A673 (cell line): ENCODE measurements around the gene HBD. TPM values are rescaled to one million over a fixed set of nuclear protein-coding genes. Genes with fewer than 3 reads are reported as not detected.
A peak's percentile ranks its signal among the peaks of the same experiment; 100 is the strongest.

Source experiments
- BruUV-seq: library from RNA; stranded (reverse); fragments of 400-500 nt; replicated peaks from 2 replicates; lab custom pipeline; 2021; lab: Mats Ljungman, UMichigan
- CTCF ChIA-PET: fragments of 300-600 bp; sonication (Branson Sonifier 250); formaldehyde crosslinking; loops from one replicate; lab custom pipeline; 2022; ENCODE audit warnings: antibody characterized with exemption; lab: Charles Lee
- POLR2A ChIA-PET: fragments of 300-600 bp; sonication (Branson Sonifier 250); formaldehyde crosslinking; loops from one replicate; lab custom pipeline; 2022; ENCODE audit warnings: antibody characterized with exemption; ENCODE audit not compliant: low non-redundant PET; lab: Charles Lee
- DNase-seq: peaks from one replicate; pipeline ENCODE4 v3.0.0-alpha.2; 2015; ENCODE audit warnings: low spot score
- H3K27ac ChIP-seq: fragments of 200-600 bp; sonication (generic); 2 replicates; pipeline ENCODE4 v1.5.1; 2016; ENCODE audit warnings: mixed run types, low read depth, mild to moderate bottlenecking, mixed read lengths, antibody characterized with exemption, low read length; ENCODE audit not compliant: poor library complexity, severe bottlenecking
- H3K27me3 ChIP-seq: fragments of 200-600 bp; sonication (generic); replicated peaks from 2 replicates; pipeline ENCODE4 v1.6.1; 2017; ENCODE audit warnings: mixed run types, low read depth, mild to moderate bottlenecking, mixed read lengths, antibody characterized with exemption, low read length; ENCODE audit not compliant: insufficient read depth, poor library complexity
- H3K36me3 ChIP-seq: fragments of 200-600 bp; sonication (generic); 2 replicates; pipeline ENCODE4 v1.6.1; 2016; ENCODE audit warnings: mixed run types, mild to moderate bottlenecking, mixed read lengths, antibody characterized with exemption, low read length; ENCODE audit not compliant: insufficient read depth, poor library complexity, severe bottlenecking
- H3K4me1 ChIP-seq: fragments of 200-600 bp; sonication (generic); 2 replicates; pipeline ENCODE4 v1.6.1; 2017; ENCODE audit warnings: mixed run types, mild to moderate bottlenecking, mixed read lengths, antibody characterized with exemption, low read length; ENCODE audit not compliant: insufficient read depth, poor library complexity, severe bottlenecking
- H3K4me3 ChIP-seq: fragments of 200-600 bp; sonication (generic); 2 replicates; pipeline ENCODE4 v1.5.1; 2016; ENCODE audit warnings: low read depth, mixed run types, mild to moderate bottlenecking, mixed read lengths, low read length; ENCODE audit not compliant: poor library complexity, severe bottlenecking
- H3K9me3 ChIP-seq: fragments of 200-600 bp; sonication (generic); 2 replicates; pipeline ENCODE4 v1.6.1; 2016; ENCODE audit warnings: mixed run types, low read depth, mild to moderate bottlenecking, mixed read lengths, antibody characterized with exemption, low read length; ENCODE audit not compliant: poor library complexity, severe bottlenecking
- CTCF ChIP-seq: fragments of 300-800, 200-600 bp; sonication (generic); conservative IDR thresholded peaks from 2 replicates; pipeline ENCODE4 v1.5.1; 2017; ENCODE audit warnings: low read depth, mild to moderate bottlenecking, antibody characterized with exemption, low read length, moderate library complexity, mixed read lengths
- EZH2 ChIP-seq: fragments of 200-600 bp; sonication (generic); IDR thresholded peaks from 2 replicates; pipeline ENCODE4 v1.6.1; 2017; ENCODE audit warnings: borderline replicate concordance, low read depth, mild to moderate bottlenecking, mixed read lengths, antibody characterized with exemption, low read length; ENCODE audit not compliant: poor library complexity, severe bottlenecking
- intact Hi-C: fragments of 100-400 bp; cut with micrococcal nuclease; formaldehyde crosslinking; loops from one replicate; pipeline ENCODE4 v1.10.0; 2022; ENCODE audit not compliant: unreplicated experiment
- total RNA-seq: library from RNA; stranded (reverse); gene quantifications from 2 replicates; pipeline ENCODE4 v1.2.3, GENCODE V29; 2021

Gene HBD
- total RNA-seq, 1 experiment from 2014 or later: not detected

DNA sequence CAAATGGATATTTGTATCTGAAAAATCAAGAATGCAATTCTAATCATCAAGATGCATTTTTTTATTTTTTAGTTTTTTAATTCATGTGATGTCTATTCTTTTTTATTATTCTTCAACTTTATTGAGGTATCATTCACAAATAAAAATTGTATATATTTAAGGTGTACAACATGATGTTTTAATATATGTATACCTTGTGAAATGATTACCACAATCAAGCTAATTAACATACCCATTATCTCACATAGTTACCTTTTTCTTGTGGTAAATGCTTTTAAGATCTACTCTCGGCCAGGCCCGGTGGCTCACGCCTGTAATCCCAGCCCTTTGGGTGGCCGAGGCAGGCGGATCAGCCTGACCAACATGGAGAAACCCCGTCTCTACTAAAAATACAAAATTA, 11.1 kb downstream of the HBD start:
- CTCF ChIA-PET: no interaction called here
- no TSS peak for BruUV-seq
- POLR2A ChIA-PET: no interaction called here

DNA sequence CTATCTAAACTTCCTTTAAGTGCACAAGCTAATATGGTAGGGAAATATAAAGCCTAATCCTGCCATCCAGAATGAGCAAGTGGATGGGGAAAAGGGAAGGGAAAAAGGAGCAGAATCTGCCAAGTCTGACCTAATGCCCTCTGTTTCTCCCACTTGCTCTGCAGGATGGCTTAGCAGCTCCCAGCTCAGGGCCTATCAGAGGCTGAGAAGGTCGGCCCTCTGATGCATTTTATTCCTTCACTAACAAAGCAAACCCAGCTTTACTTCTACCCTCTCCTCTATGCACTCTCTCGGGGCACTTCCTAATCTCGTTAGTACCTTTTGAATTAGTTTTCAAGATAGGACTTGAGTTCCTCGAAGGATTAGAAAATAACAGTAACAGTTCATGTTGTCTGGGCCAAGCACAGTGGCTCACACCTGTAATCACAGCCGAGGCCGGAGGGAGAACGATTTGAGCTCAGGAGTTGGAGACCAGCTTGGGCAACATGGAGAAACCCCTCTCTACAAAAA, 23.9 kb downstream of the HBD start:
- no peaks in the 10 kb centered on the region for H3K27me3 ChIP-seq
- DNase-seq: no peak
- BruUV-seq: no TSS peak
- no peaks in the 10 kb centered on the region for H3K4me1 ChIP-seq
- H3K27ac ChIP-seq: no peak overlapping the region
- ChIA-PET POLR2A (no interaction called here), CTCF (no interaction called here)
- no peaks in the 10 kb centered on the region for H3K9me3 ChIP-seq
- H3K36me3 ChIP-seq: no peaks in the 10 kb centered on the region
- intact Hi-C loops: no loop called here
- TF ChIP-seq CTCF (no peak), EZH2 (no peak)
- H3K4me3 ChIP-seq: no peak overlapping the region

More for the DNA sequence above, 11.1 kb downstream of the HBD start:
- no peak for DNase-seq
- Histone ChIP-seq H3K4me3 (no peak overlapping the region), H3K9me3 (no peaks in the 10 kb centered on the region), H3K27ac (no peak overlapping the region), H3K4me1 (no peaks in the 10 kb centered on the region), H3K36me3 (no peaks in the 10 kb centered on the region), H3K27me3 (no peaks in the 10 kb centered on the region)
- no peak for TF ChIP-seq EZH2
- no peak for TF ChIP-seq CTCF
- intact Hi-C loops: no loop called here

- no peak for DNase-seq
- POLR2A ChIA-PET: no interaction called here
- H3K4me3 ChIP-seq: no peak overlapping the region
Observed at GRCh38 chr11:5204787-5205186, 29.5 kb downstream of the HBD start.

More at GRCh38 chr11:5204787-5205186, 29.5 kb downstream of the HBD start:
- Histone ChIP-seq H3K4me1 (no peaks in the 10 kb centered on the region), H3K36me3 (no peaks in the 10 kb centered on the region), H3K9me3 (no peaks in the 10 kb centered on the region), H3K27ac (no peak overlapping the region), H3K27me3 (no peaks in the 10 kb centered on the region)
- TF ChIP-seq CTCF (0 out of 2 replicates have a peak, but pooled peaks have one; percentile 24), EZH2 (no peak)
- CTCF ChIA-PET: no interaction called here
- BruUV-seq: no TSS peak
- intact Hi-C loops: loop anchor here (5.0 kb wide), 1 partner anchor 178 kb away; the partner anchor contains the start of gene OR51M1
